RWPE2 (cell line): ENCODE results near the gene GCLM.
"Not testable (repeated sequence)": the region's sequence is repeated elsewhere in the genome, so short reads cannot be mapped to it uniquely, and the experiment has no call there.

Experiments
- ATAC-seq: fragments of 200-7000 bp; cut with Tn5 transposase; 3 replicates; pipeline ENCODE4 v1.9.1; 2021; ENCODE audit warnings: low read depth
- DNase-seq: peaks from one replicate; pipeline ENCODE4 v3.0.0-alpha.2; 2020; ENCODE audit warnings: low spot score
- H3K27ac ChIP-seq: fragments of 450-650 bp; 2 replicates; pipeline ENCODE4 v1.5.1; 2017; ENCODE audit warnings: mild to moderate bottlenecking; ENCODE audit not compliant: poor library complexity, severe bottlenecking
- H3K27me3 ChIP-seq: fragments of 250-450 bp; sonication (Bioruptor Pico); 2 replicates; pipeline ENCODE4 v1.5.1; 2021; ENCODE audit warnings: mild to moderate bottlenecking, moderate library complexity; ENCODE audit not compliant: insufficient read depth, poor library complexity, severe bottlenecking
- H3K36me3 ChIP-seq: fragments of 250-450 bp; sonication (Bioruptor Pico); 2 replicates; pipeline ENCODE4 v1.5.1; 2020; ENCODE audit warnings: low read depth, mild to moderate bottlenecking, moderate library complexity
- H3K4me1 ChIP-seq: fragments of 250-450 bp; sonication (Bioruptor Pico); 2 replicates; pipeline ENCODE4 v1.5.1; 2021; ENCODE audit warnings: mild to moderate bottlenecking, moderate library complexity; ENCODE audit not compliant: insufficient read depth, poor library complexity, severe bottlenecking
- H3K4me3 ChIP-seq: fragments of 250-450 bp; sonication (Bioruptor Pico); 2 replicates; pipeline ENCODE4 v1.5.1; 2021; ENCODE audit warnings: mild to moderate bottlenecking, moderate library complexity; ENCODE audit not compliant: severe bottlenecking
- H3K9me3 ChIP-seq: fragments of 250-450 bp; sonication (Bioruptor Pico); 2 replicates; pipeline ENCODE4 v1.5.1; 2021; ENCODE audit warnings: mild to moderate bottlenecking, moderate library complexity; ENCODE audit not compliant: severe bottlenecking
- CTCF ChIP-seq: fragments of 450-650 bp; IDR thresholded peaks from one replicate; pipeline ENCODE4 v1.5.1; 2017; ENCODE audit warnings: mild to moderate bottlenecking, moderate library complexity; ENCODE audit not compliant: poor library complexity, severe bottlenecking

GCLM gene

DNA sequence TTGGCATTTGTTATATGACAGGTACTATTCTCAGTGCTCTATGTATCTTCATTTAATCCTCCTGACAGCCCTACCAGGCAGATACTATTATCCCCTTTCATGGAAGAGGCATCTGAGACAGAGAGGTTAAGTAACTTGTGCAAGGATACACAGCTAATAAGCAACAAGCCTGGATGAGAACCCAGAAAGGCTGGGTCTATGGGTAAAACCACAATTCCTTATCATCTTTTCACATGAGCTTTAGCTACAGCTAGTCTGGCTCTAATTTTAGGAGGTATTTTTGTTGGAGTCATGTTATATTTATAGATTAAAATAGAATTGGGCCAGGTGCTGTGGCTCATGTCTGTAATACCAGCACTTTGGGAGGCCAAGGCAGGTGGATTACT is 57.9 kb downstream of the GCLM start:
- DNase-seq = no peak
- Histone ChIP-seq H3K27me3 (no peaks in the 10 kb centered on the region), H3K9me3 (no peaks in the 10 kb centered on the region), H3K4me3 (no peak overlapping the region), H3K36me3 (no peaks in the 10 kb centered on the region), H3K27ac (no peak overlapping the region), H3K4me1 (peaks cover 7% of the 10 kb centered on the region)
- no peak for TF ChIP-seq CTCF
- ATAC-seq = no peak

DNA sequence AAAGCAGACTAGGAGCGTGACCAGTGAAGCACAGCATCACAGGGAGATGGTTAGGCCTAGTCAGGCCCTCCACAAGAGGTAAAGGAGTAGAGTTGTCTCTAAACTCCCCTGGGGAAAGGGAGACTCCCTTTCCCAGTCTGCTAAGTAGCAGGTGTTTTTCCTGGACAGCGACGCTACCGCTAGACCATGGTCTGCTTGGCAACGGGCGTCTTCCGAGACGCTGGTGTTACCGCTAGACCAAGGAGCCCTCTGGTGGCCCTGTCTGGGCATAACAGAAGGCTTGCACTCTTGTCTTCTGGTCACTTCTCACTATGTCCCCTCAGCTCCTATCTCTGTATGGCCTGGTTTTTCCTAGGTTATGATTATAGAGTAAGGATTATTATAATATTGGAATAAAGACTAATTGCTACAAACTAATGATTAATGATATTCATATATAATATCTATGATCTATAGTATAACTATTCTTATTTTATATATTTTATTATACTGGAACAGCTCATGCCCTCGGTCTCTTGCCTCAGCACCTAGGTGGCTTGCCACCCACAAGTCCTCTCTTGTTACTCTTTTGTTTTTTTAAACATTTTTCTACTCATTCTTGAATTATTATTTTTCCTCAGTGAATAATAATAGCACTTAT is 58.4 kb downstream of the GCLM start:
- not testable (repeated sequence) for H3K9me3 ChIP-seq, ATAC-seq, H3K36me3 ChIP-seq, H3K27ac ChIP-seq, H3K4me3 ChIP-seq, H3K4me1 ChIP-seq, H3K27me3 ChIP-seq, DNase-seq
- TF ChIP-seq CTCF = peak; percentile 65

DNA sequence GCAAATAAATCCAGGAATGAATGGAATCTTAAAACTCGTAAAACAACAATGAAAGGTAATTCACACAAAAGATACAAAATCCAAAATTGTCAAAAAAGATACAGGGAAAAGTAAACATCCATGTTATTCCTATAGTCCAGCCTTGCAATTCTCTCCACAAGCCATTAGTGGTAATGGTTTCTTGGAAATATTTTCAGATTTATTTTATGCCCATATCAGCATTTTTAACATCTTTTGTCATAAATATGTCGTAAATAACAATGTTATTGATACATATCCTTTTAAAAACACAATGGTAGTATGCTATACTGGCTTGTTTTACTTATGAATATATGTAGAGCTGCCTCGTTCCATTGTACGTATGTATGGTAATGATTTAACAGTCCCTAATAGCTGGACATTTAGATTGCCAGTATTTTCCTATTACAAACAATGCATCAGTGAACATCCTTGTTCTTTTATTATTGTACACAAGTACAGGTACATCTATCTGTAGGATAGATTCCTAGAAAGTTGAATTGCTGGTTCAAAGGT is 60.8 kb downstream of the GCLM start:
- Histone ChIP-seq H3K27ac (peak overlapping the region; percentile 94), H3K27me3 (no peaks in the 10 kb centered on the region), H3K4me1 (peaks cover 15% of the 10 kb centered on the region), H3K9me3 (no peaks in the 10 kb centered on the region), H3K36me3 (no peaks in the 10 kb centered on the region; the same call in 1 of the 2 replicates), H3K4me3 (peak overlapping the region; percentile 72)
- ATAC-seq (no peak), DNase-seq (no peak)
- no peak for TF ChIP-seq CTCF

DNA sequence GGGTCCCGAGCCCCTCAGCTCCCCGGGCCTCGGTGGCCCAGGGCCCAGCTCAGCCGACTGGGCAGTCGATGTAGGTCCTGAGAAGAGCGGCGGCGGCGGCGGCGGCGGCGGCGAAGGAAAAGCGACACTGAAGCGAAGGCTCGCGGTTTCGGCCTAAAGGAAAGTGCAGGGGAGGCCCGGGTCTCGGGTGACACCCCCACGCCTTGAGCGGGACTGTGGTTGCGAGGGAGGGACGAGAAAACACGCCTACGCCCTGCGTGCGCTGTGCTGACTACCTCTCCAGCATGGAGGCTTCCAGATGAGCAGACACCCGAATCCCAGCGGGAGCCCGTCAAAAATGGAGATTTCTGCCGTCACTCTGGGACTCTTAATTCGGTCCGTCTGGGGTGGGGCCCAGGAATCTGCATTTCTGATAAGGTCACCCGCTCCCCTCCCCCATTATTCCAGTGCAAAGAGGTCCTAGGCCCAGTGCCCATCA is 61.4 kb downstream of the GCLM start:
- Histone ChIP-seq H3K4me3 (peak overlapping the region; percentile 72), H3K27me3 (no peaks in the 10 kb centered on the region), H3K27ac (peak overlapping the region; percentile 94), H3K4me1 (peaks cover 15% of the 10 kb centered on the region), H3K9me3 (no peaks in the 10 kb centered on the region), H3K36me3 (no peaks in the 10 kb centered on the region; the same call in 1 of the 2 replicates)
- TF ChIP-seq CTCF = no peak
- peak; percentile 15; the same call in 2 of the 3 replicates for ATAC-seq
- peak; percentile 61 for DNase-seq
